HCT116 (cell line): Measurements from ENCODE around the gene IL36RN. TPM values are rescaled to one million over a fixed set of nuclear protein-coding genes. Genes with fewer than 3 reads are reported as not detected.

Source experiments
- ATAC-seq: fragments of 200-7000 bp; cut with Tn5 transposase; 2 replicates; pipeline ENCODE4 v1.9.1; 2020; ENCODE audit warnings: mild to moderate bottlenecking, moderate library complexity
- BruUV-seq: library from RNA; stranded (reverse); fragments of 400-500 nt; replicated peaks from 2 replicates; lab custom pipeline; 2021; lab: Mats Ljungman, UMichigan
- CTCF ChIA-PET: fragments of 300-600 bp; sonication (Branson Sonifier 250); formaldehyde crosslinking; loops from one replicate; lab custom pipeline; 2021; ENCODE audit warnings: antibody characterized with exemption; lab: Charles Lee
- POLR2A ChIA-PET: fragments of 300-600, 350-600 bp; sonication (Branson Sonifier 250); formaldehyde crosslinking; loops from one replicate; lab custom pipeline; 2021; ENCODE audit warnings: antibody characterized with exemption; lab: Charles Lee
- RAD21 ChIA-PET, 2 experiments: fragments of 300-600 bp; sonication (Branson Sonifier 250); formaldehyde crosslinking; loops; one replicate each; lab custom pipeline; 2023; ENCODE audit warnings: low total read pairs in 2 of 2; ENCODE audit not compliant: uncharacterized antibody in 2 of 2, unreplicated experiment in 2 of 2, low non-redundant PET in 1 of 2; lab: Charles Lee
- DNase-seq: peaks from one replicate; pipeline ENCODE4 v3.0.0-alpha.2; 2010; ENCODE audit warnings: low read depth, low spot score
- H2AFZ ChIP-seq: fragments of 200-600 bp; shearing (Covaris generic), sonication (generic); 2 replicates; pipeline ENCODE4 v1.6.1; 2017; ENCODE audit warnings: low read depth, mixed run types, mixed read lengths, antibody characterized with exemption, low read length; ENCODE audit not compliant: poor library complexity, severe bottlenecking
- H3K27ac ChIP-seq: 2 replicates; pipeline ENCODE4 v1.5.1; 2012; ENCODE audit warnings: low read depth, low read length
- H3K27me3 ChIP-seq: fragments of 200-600 bp; sonication (generic); 2 replicates; pipeline ENCODE4 v1.6.1; 2016; ENCODE audit warnings: mixed run types, low read length, mixed read lengths; ENCODE audit not compliant: insufficient read depth
- H3K36me3 ChIP-seq, 2 experiments: fragments of 200-500 bp in 1 of 2; fragments of 200-600 bp in 1 of 2; sonication (Bioruptor generic) in 1 of 2; sonication (generic) in 1 of 2; 2 replicates each; pipeline versions ENCODE4 v1.5.1 to v1.6.1; 2014 to 2016; ENCODE audit warnings: low read length in 2 of 2, inconsistent platforms in 1 of 2, mixed read lengths in 1 of 2, mixed run types in 1 of 2; ENCODE audit not compliant: insufficient read depth in 2 of 2, control insufficient read depth in 1 of 2
- H3K4me1 ChIP-seq, 2 experiments: fragments of 200-600 bp in 1 of 2; sonication (generic) in 1 of 2; 2 replicates each; pipeline versions ENCODE4 v1.5.1 to v1.6.1; 2012 to 2017; ENCODE audit warnings: low read length in 2 of 2, inconsistent platforms in 1 of 2, mild to moderate bottlenecking in 1 of 2, mixed read lengths in 1 of 2, mixed run types in 1 of 2, moderate library complexity in 1 of 2; ENCODE audit not compliant: insufficient read depth in 2 of 2, control insufficient read depth in 1 of 2
- H3K4me2 ChIP-seq: fragments of 200-600 bp; sonication (generic); 2 replicates; pipeline ENCODE4 v1.6.1; 2017; ENCODE audit warnings: mixed run types, low read length, mixed read lengths
- H3K4me3 ChIP-seq, 2 experiments: fragments of 200-600 bp in 1 of 2; sonication (generic) in 1 of 2; replicated peaks in 1 of 2; 2 replicates each; pipeline ENCODE4 v1.5.1; 2011 to 2016; ENCODE audit warnings: low read length in 2 of 2, control low read depth in 1 of 2, low read depth in 1 of 2, mild to moderate bottlenecking in 1 of 2, mixed read lengths in 1 of 2, mixed run types in 1 of 2
- H3K79me2 ChIP-seq: fragments of 200-600 bp; sonication (generic); 2 replicates; pipeline ENCODE4 v1.6.1; 2017; ENCODE audit warnings: mild to moderate bottlenecking, mixed run types, low read length, moderate library complexity, mixed read lengths; ENCODE audit not compliant: insufficient read depth
- H3K9ac ChIP-seq: fragments of 200-600 bp; sonication (generic); 2 replicates; pipeline ENCODE4 v1.6.1; 2016; ENCODE audit warnings: low read length, mixed read lengths
- H3K9me2 ChIP-seq: fragments of 200-600 bp; sonication (generic), shearing (Covaris generic); 2 replicates; pipeline ENCODE4 v1.6.1; 2017; ENCODE audit warnings: mixed run types, mild to moderate bottlenecking, moderate library complexity; ENCODE audit not compliant: insufficient read depth
- H3K9me3 ChIP-seq, 2 experiments: fragments of 200-500 bp in 1 of 2; fragments of 200-600 bp in 1 of 2; sonication (Bioruptor generic) in 1 of 2; sonication (generic) in 1 of 2; 2 replicates each; pipeline ENCODE4 v1.6.1; 2014 to 2017; ENCODE audit warnings: low read length in 2 of 2, mixed read lengths in 2 of 2, inconsistent platforms in 1 of 2, low read depth in 1 of 2, mild to moderate bottlenecking in 1 of 2, mixed run types in 1 of 2, moderate library complexity in 1 of 2; ENCODE audit not compliant: control insufficient read depth in 1 of 2, insufficient read depth in 1 of 2
- H4K20me1 ChIP-seq: fragments of 200-600 bp; sonication (generic), shearing (Covaris generic); 2 replicates; pipeline ENCODE4 v1.6.1; 2017; ENCODE audit warnings: mixed run types, mild to moderate bottlenecking, moderate library complexity; ENCODE audit not compliant: insufficient read depth
- CBX3 ChIP-seq: IDR thresholded peaks from 2 replicates; pipeline ENCODE4 v1.6.1; 2012; ENCODE audit warnings: low read depth
- CEBPB ChIP-seq: IDR thresholded peaks from 2 replicates; pipeline ENCODE4 v1.6.1; 2012; ENCODE audit warnings: low read depth
- EGR1 ChIP-seq: IDR thresholded peaks from 2 replicates; pipeline ENCODE4 v1.6.1; 2012; ENCODE audit warnings: low read depth
- ELF1 ChIP-seq: IDR thresholded peaks from 2 replicates; pipeline ENCODE4 v1.6.1; 2012; ENCODE audit warnings: low read depth, borderline replicate concordance
- FOSL1 ChIP-seq: IDR thresholded peaks from 2 replicates; pipeline ENCODE4 v1.6.1; 2012; ENCODE audit warnings: low read depth
- JUND ChIP-seq: IDR thresholded peaks from 2 replicates; pipeline ENCODE4 v1.6.1; 2012
- POLR2A ChIP-seq: IDR thresholded peaks from 2 replicates; pipeline ENCODE4 v1.7.0; 2011; ENCODE audit warnings: borderline replicate concordance; ENCODE audit not compliant: insufficient read depth, insufficient read length; ENCODE audit errors: extremely low read depth
- RAD21 ChIP-seq: IDR thresholded peaks from 2 replicates; pipeline ENCODE4 v1.6.1; 2012; ENCODE audit warnings: low read depth, mild to moderate bottlenecking
- SP1 ChIP-seq: IDR thresholded peaks from 2 replicates; pipeline ENCODE4 v1.6.1; 2012; ENCODE audit warnings: low read depth
- SRF ChIP-seq: IDR thresholded peaks from 2 replicates; pipeline ENCODE4 v1.6.1; 2012; ENCODE audit warnings: low read depth
- TCF7L2 ChIP-seq: IDR thresholded peaks from 2 replicates; pipeline ENCODE4 v1.7.0; 2011; ENCODE audit warnings: borderline replicate concordance, inconsistent platforms; ENCODE audit not compliant: insufficient read depth, insufficient read length; ENCODE audit errors: extremely low read depth
- YY1 ChIP-seq: IDR thresholded peaks from 2 replicates; pipeline ENCODE4 v1.6.1; 2011; ENCODE audit warnings: low read length, low read depth, moderate library complexity, mild to moderate bottlenecking; ENCODE audit not compliant: insufficient replicate concordance; ENCODE audit errors: extremely low read depth
- ZNF274 ChIP-seq: fragments of 200-500 bp; sonication (Bioruptor generic); IDR thresholded peaks from 2 replicates; pipeline ENCODE4 v1.6.1; 2014; ENCODE audit warnings: mild to moderate bottlenecking, low read depth, low read length, inconsistent platforms
- intact Hi-C: fragments of 100-400 bp; cut with micrococcal nuclease; formaldehyde crosslinking; loops from 2 replicates; pipeline ENCODE4 v1.10.0; 2022
- total RNA-seq: library from RNA; stranded (reverse); gene quantifications from one replicate; pipeline ENCODE4 v1.2.1, GENCODE V29; 2021; ENCODE audit not compliant: unreplicated experiment
- TF ChIP-seq, protein P1 (sequence below): IDR thresholded peaks from 2 replicates; pipeline ENCODE4 v1.6.1; 2011; ENCODE audit warnings: mild to moderate bottlenecking, low read length, moderate library complexity; ENCODE audit not compliant: insufficient replicate concordance; ENCODE audit errors: extremely low read depth
- TF ChIP-seq, protein P2 (sequence below), 3 experiments: fragments of 200-600 bp in 1 of 3; sonication (generic) in 1 of 3; IDR thresholded peaks in 2 of 3; conservative IDR thresholded peaks in 1 of 3; 2 replicates each; pipeline ENCODE4 v1.5.1; 2012 to 2017; ENCODE audit warnings: low read depth in 2 of 3, low read length in 2 of 3, antibody characterized with exemption in 1 of 3, borderline replicate concordance in 1 of 3, control low read depth in 1 of 3, mild to moderate bottlenecking in 1 of 3, mixed read lengths in 1 of 3, mixed run types in 1 of 3, moderate library complexity in 1 of 3; ENCODE audit not compliant: insufficient read depth in 1 of 3
- TF ChIP-seq, protein P3 (sequence below): IDR thresholded peaks from 2 replicates; pipeline ENCODE4 v1.6.1; 2012
- TF ChIP-seq, protein P4 (sequence below): IDR thresholded peaks from 2 replicates; pipeline ENCODE4 v1.6.1; 2012; ENCODE audit warnings: low read depth
- TF ChIP-seq, protein P5 (sequence below): IDR thresholded peaks from 2 replicates; pipeline ENCODE4 v1.6.1; 2012

IL36RN gene
- total RNA-seq, 1 experiment from 2014 or later: not detected

GRCh38 chr2:113076954-113077669, 18.1 kb downstream of the IL36RN start:
- no peaks in the 10 kb centered on the region for H4K20me1 ChIP-seq
- ATAC-seq (no peak), DNase-seq (no peak)
- H3K9ac ChIP-seq: no peak overlapping the region
- H3K36me3 ChIP-seq: no peaks in the 10 kb centered on the region
- no peaks in the 10 kb centered on the region for H3K79me2 ChIP-seq
- POLR2A ChIA-PET: interaction anchor here (3.3 kb wide), 1 partner anchor 122 kb away, joined by 9 read pairs; no protein-coding TSS in a partner anchor
- no peaks in the 10 kb centered on the region for H3K27me3 ChIP-seq
- no peaks in the 10 kb centered on the region for H3K9me2 ChIP-seq
- no peaks in the 10 kb centered on the region for H3K9me3 ChIP-seq
- RAD21 ChIA-PET: no interaction called here
- CTCF ChIA-PET: interaction anchor here (1.1 to 2.4 kb wide), 4 partner anchors 9 to 127 kb away, joined by 5 to 16 read pairs (median 6); partner anchors contain the start of gene IL1F10
- no peak overlapping the region for H3K4me2 ChIP-seq
- no peak overlapping the region for H2AFZ ChIP-seq
- H3K27ac ChIP-seq: no peak overlapping the region
- TF ChIP-seq ZNF274 (no peak), ELF1 (no peak), YY1 (no peak), SRF (no peak), EGR1 (no peak), POLR2A (no peak), RAD21 (no peak), SP1 (no peak), CEBPB (no peak), FOSL1 (no peak), JUND (no peak), TCF7L2 (no peak), CBX3 (no peak)
- TF ChIP-seq, protein P1, sequence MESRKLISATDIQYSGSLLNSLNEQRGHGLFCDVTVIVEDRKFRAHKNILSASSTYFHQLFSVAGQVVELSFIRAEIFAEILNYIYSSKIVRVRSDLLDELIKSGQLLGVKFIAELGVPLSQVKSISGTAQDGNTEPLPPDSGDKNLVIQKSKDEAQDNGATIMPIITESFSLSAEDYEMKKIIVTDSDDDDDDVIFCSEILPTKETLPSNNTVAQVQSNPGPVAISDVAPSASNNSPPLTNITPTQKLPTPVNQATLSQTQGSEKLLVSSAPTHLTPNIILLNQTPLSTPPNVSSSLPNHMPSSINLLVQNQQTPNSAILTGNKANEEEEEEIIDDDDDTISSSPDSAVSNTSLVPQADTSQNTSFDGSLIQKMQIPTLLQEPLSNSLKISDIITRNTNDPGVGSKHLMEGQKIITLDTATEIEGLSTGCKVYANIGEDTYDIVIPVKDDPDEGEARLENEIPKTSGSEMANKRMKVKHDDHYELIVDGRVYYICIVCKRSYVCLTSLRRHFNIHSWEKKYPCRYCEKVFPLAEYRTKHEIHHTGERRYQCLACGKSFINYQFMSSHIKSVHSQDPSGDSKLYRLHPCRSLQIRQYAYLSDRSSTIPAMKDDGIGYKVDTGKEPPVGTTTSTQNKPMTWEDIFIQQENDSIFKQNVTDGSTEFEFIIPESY: no peak
- TF ChIP-seq, protein P2, sequence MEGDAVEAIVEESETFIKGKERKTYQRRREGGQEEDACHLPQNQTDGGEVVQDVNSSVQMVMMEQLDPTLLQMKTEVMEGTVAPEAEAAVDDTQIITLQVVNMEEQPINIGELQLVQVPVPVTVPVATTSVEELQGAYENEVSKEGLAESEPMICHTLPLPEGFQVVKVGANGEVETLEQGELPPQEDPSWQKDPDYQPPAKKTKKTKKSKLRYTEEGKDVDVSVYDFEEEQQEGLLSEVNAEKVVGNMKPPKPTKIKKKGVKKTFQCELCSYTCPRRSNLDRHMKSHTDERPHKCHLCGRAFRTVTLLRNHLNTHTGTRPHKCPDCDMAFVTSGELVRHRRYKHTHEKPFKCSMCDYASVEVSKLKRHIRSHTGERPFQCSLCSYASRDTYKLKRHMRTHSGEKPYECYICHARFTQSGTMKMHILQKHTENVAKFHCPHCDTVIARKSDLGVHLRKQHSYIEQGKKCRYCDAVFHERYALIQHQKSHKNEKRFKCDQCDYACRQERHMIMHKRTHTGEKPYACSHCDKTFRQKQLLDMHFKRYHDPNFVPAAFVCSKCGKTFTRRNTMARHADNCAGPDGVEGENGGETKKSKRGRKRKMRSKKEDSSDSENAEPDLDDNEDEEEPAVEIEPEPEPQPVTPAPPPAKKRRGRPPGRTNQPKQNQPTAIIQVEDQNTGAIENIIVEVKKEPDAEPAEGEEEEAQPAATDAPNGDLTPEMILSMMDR (IDR thresholded peaks at IDR 0.05 in 2 of 3, conservative IDR thresholded peaks at IDR 0.05 in 1 of 3; ENCODE audit: borderline replicate concordance in 1 of 3, insufficient read depth in 1 of 3, low read depth in 2 of 3, low read length in 2 of 3): no peak
- TF ChIP-seq, protein P3, sequence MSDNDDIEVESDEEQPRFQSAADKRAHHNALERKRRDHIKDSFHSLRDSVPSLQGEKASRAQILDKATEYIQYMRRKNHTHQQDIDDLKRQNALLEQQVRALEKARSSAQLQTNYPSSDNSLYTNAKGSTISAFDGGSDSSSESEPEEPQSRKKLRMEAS: no peak
- TF ChIP-seq, protein P4, sequence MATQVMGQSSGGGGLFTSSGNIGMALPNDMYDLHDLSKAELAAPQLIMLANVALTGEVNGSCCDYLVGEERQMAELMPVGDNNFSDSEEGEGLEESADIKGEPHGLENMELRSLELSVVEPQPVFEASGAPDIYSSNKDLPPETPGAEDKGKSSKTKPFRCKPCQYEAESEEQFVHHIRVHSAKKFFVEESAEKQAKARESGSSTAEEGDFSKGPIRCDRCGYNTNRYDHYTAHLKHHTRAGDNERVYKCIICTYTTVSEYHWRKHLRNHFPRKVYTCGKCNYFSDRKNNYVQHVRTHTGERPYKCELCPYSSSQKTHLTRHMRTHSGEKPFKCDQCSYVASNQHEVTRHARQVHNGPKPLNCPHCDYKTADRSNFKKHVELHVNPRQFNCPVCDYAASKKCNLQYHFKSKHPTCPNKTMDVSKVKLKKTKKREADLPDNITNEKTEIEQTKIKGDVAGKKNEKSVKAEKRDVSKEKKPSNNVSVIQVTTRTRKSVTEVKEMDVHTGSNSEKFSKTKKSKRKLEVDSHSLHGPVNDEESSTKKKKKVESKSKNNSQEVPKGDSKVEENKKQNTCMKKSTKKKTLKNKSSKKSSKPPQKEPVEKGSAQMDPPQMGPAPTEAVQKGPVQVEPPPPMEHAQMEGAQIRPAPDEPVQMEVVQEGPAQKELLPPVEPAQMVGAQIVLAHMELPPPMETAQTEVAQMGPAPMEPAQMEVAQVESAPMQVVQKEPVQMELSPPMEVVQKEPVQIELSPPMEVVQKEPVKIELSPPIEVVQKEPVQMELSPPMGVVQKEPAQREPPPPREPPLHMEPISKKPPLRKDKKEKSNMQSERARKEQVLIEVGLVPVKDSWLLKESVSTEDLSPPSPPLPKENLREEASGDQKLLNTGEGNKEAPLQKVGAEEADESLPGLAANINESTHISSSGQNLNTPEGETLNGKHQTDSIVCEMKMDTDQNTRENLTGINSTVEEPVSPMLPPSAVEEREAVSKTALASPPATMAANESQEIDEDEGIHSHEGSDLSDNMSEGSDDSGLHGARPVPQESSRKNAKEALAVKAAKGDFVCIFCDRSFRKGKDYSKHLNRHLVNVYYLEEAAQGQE: no peak
- TF ChIP-seq, protein P5, sequence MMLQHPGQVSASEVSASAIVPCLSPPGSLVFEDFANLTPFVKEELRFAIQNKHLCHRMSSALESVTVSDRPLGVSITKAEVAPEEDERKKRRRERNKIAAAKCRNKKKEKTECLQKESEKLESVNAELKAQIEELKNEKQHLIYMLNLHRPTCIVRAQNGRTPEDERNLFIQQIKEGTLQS: no peak
- intact Hi-C loops: no loop called here
- BruUV-seq: no TSS peak
- H3K4me3 ChIP-seq: no peak overlapping the region
- H3K4me1 ChIP-seq: peaks cover 12 to 26% of the 10 kb centered on the region in 2 experiments
